H1 (cell line): Measurements from ENCODE around the gene PCNA. TPM values are rescaled to one million over a fixed set of nuclear protein-coding genes. Genes with fewer than 3 reads are reported as not detected.
"Not testable (repeated sequence)": the region's sequence is repeated elsewhere in the genome, so short reads cannot be mapped to it uniquely, and the experiment has no call there.

Source experiments
- CTCF ChIA-PET: fragments of 300-600 bp; sonication (Branson Sonifier 250); formaldehyde crosslinking; loops from one replicate; lab custom pipeline; 2021; ENCODE audit not compliant: partially characterized antibody; lab: Charles Lee
- POLR2A ChIA-PET: fragments of 300-600 bp; sonication (Branson Sonifier 250); formaldehyde crosslinking; loops from one replicate; lab custom pipeline; 2021; ENCODE audit warnings: inconsistent platforms; ENCODE audit not compliant: partially characterized antibody; lab: Charles Lee
- DNase-seq, 2 experiments: peaks; one replicate each; pipeline versions ENCODE4 v3.0.0 to v3.0.0-alpha.2; 2010 to 2022; ENCODE audit warnings: low spot score in 2 of 2, low read depth in 1 of 2, mixed read lengths in 1 of 2
- FAIRE-seq: peaks from 2 replicates; lab custom pipeline; 2011; peaks lifted over from hg19 to GRCh38; lab: Jason Lieb, UNC
- H2AFZ ChIP-seq: 2 replicates; pipeline ENCODE4 v1.8.1; 2012; ENCODE audit warnings: low read length, inconsistent platforms
- H2AK5ac ChIP-seq: 2 replicates; pipeline ENCODE4 v1.6.1; 2013; ENCODE audit warnings: low read depth, low read length
- H2BK120ac ChIP-seq: replicated peaks from 2 replicates; pipeline ENCODE3; 2013; ENCODE audit warnings: low read depth, low read length, inconsistent platforms
- H2BK12ac ChIP-seq: 2 replicates; pipeline ENCODE4 v1.6.1; 2013; ENCODE audit warnings: low read depth, low read length
- H2BK15ac ChIP-seq: 2 replicates; pipeline ENCODE4 v1.6.1; 2013; ENCODE audit warnings: low read length
- H2BK20ac ChIP-seq: 2 replicates; pipeline ENCODE4 v1.6.1; 2013; ENCODE audit warnings: low read length
- H2BK5ac ChIP-seq: 2 replicates; pipeline ENCODE4 v1.6.1; 2013; ENCODE audit warnings: low read depth, low read length
- H3K14ac ChIP-seq: 2 replicates; pipeline ENCODE4 v1.6.1; 2013; ENCODE audit warnings: inconsistent platforms; ENCODE audit not compliant: insufficient read length
- H3K18ac ChIP-seq: 2 replicates; pipeline ENCODE4 v1.6.1; 2013; ENCODE audit warnings: low read length; ENCODE audit errors: extremely low read depth
- H3K23ac ChIP-seq: 2 replicates; pipeline ENCODE4 v1.6.1; 2013; ENCODE audit warnings: inconsistent platforms; ENCODE audit not compliant: insufficient read length
- H3K23me2 ChIP-seq: 2 replicates; pipeline ENCODE4 v1.6.1; 2013; ENCODE audit warnings: low read depth, low read length
- H3K27ac ChIP-seq: 2 replicates; pipeline ENCODE4 v1.6.1; 2011; ENCODE audit warnings: low read depth, low read length, inconsistent platforms
- H3K27me3 ChIP-seq, 4 experiments: replicated peaks in 1 of 4; 1 replicate in 1 of 4; 2 replicates in 3 of 4; pipeline versions ENCODE4 v1.6.1 to v1.8.1; 2011 to 2013; ENCODE audit warnings: low read length in 3 of 4, mild to moderate bottlenecking in 3 of 4, inconsistent platforms in 2 of 4, mixed read lengths in 2 of 4, moderate library complexity in 1 of 4; ENCODE audit not compliant: control insufficient read depth in 3 of 4, insufficient read depth in 3 of 4; ENCODE audit errors: extremely low read depth in 1 of 4
- H3K36me3 ChIP-seq, 4 experiments: 2 replicates each; pipeline versions ENCODE4 v1.6.1 to v1.8.1; 2011 to 2013; ENCODE audit warnings: mild to moderate bottlenecking in 4 of 4, low read length in 3 of 4, moderate library complexity in 2 of 4, control low read depth in 1 of 4, inconsistent platforms in 1 of 4; ENCODE audit not compliant: insufficient read depth in 4 of 4, control insufficient read depth in 2 of 4
- H3K4ac ChIP-seq: replicated peaks from 2 replicates; pipeline ENCODE3; 2013; ENCODE audit warnings: low read length, low read depth, mixed read lengths, inconsistent platforms; ENCODE audit not compliant: insufficient read length
- H3K4me1 ChIP-seq, 4 experiments: replicated peaks in 1 of 4; 1 replicate in 1 of 4; 2 replicates in 3 of 4; pipeline versions ENCODE4 v1.6.1 to v1.8.1; 2011 to 2013; ENCODE audit warnings: low read length in 3 of 4, inconsistent platforms in 2 of 4, mixed read lengths in 1 of 4; ENCODE audit not compliant: insufficient read depth in 4 of 4, control insufficient read depth in 3 of 4
- H3K4me2 ChIP-seq, 2 experiments: 2 replicates each; pipeline versions ENCODE4 v1.6.1 to v1.8.1; 2011 to 2013; ENCODE audit warnings: low read depth in 2 of 2, low read length in 2 of 2, control low read depth in 1 of 2, inconsistent platforms in 1 of 2, mild to moderate bottlenecking in 1 of 2; ENCODE audit not compliant: insufficient read depth in 1 of 2
- H3K4me3 ChIP-seq, 4 experiments: fragments of 200-600, 300-600 bp in 1 of 4; sonication (generic), shearing (Covaris generic), sonication (Bioruptor Twin) in 1 of 4; 2 replicates each; pipeline versions ENCODE4 v1.5.1 to v1.8.1; 2011 to 2016; ENCODE audit warnings: low read length in 4 of 4, low read depth in 3 of 4, control low read depth in 2 of 4, inconsistent platforms in 2 of 4, mild to moderate bottlenecking in 2 of 4, mixed read lengths in 1 of 4, moderate library complexity in 1 of 4; ENCODE audit not compliant: insufficient read depth in 2 of 4; ENCODE audit errors: extremely low read depth in 1 of 4
- H3K56ac ChIP-seq: replicated peaks from 2 replicates; pipeline ENCODE3; 2013; ENCODE audit warnings: low read depth, mild to moderate bottlenecking, mixed read lengths, low read length, inconsistent platforms; ENCODE audit not compliant: insufficient read length
- H3K79me1 ChIP-seq: 2 replicates; pipeline ENCODE4 v1.6.1; 2013; ENCODE audit warnings: low read depth, low read length, control low read depth
- H3K79me2 ChIP-seq, 2 experiments: 2 replicates each; pipeline versions ENCODE4 v1.6.1 to v1.8.1; 2012 to 2013; ENCODE audit warnings: low read length in 2 of 2, mild to moderate bottlenecking in 2 of 2, inconsistent platforms in 1 of 2; ENCODE audit not compliant: insufficient read depth in 2 of 2, control insufficient read depth in 1 of 2
- H3K9ac ChIP-seq, 4 experiments: replicated peaks in 1 of 4; 1 replicate in 1 of 4; 2 replicates in 3 of 4; pipeline versions ENCODE4 v1.6.1 to v1.8.1; 2011 to 2013; ENCODE audit warnings: low read depth in 3 of 4, low read length in 3 of 4, control low read depth in 2 of 4, mild to moderate bottlenecking in 2 of 4, moderate library complexity in 2 of 4, inconsistent platforms in 1 of 4; ENCODE audit errors: extremely low read depth in 1 of 4
- H3K9me3 ChIP-seq, 2 experiments: 2 replicates each; pipeline versions ENCODE4 v1.6.1 to v1.8.1; 2012 to 2013; ENCODE audit warnings: mild to moderate bottlenecking in 2 of 2, moderate library complexity in 2 of 2, control low read depth in 1 of 2, inconsistent platforms in 1 of 2, low read depth in 1 of 2, low read length in 1 of 2, mixed read lengths in 1 of 2; ENCODE audit not compliant: insufficient read depth in 2 of 2
- H4K20me1 ChIP-seq, 2 experiments: replicated peaks in 1 of 2; 2 replicates each; pipeline versions ENCODE3 to v1.8.1; 2011 to 2013; ENCODE audit warnings: inconsistent platforms in 2 of 2, low read length in 2 of 2, mild to moderate bottlenecking in 1 of 2; ENCODE audit not compliant: insufficient read depth in 2 of 2, control insufficient read depth in 1 of 2
- H4K5ac ChIP-seq: 2 replicates; pipeline ENCODE4 v1.6.1; 2013; ENCODE audit warnings: low read length, low read depth, mixed read lengths, inconsistent platforms; ENCODE audit not compliant: insufficient read length
- H4K8ac ChIP-seq: 2 replicates; pipeline ENCODE4 v1.8.0; 2013; ENCODE audit warnings: mild to moderate bottlenecking, moderate library complexity, low read length, inconsistent platforms; ENCODE audit not compliant: insufficient read depth; ENCODE audit errors: extremely low read depth
- H4K91ac ChIP-seq: replicated peaks from 2 replicates; pipeline ENCODE3; 2013; ENCODE audit warnings: low read length, mixed read lengths, inconsistent platforms; ENCODE audit not compliant: insufficient read length
- CTBP2 ChIP-seq: IDR thresholded peaks from 2 replicates; pipeline ENCODE4 v1.7.0; 2011; ENCODE audit warnings: borderline replicate concordance, mild to moderate bottlenecking, moderate library complexity, mixed read lengths, low read length; ENCODE audit not compliant: insufficient read depth, insufficient read length
- EP300 ChIP-seq, 2 experiments: IDR thresholded peaks; 1 replicate in 1 of 2; 2 replicates in 1 of 2; pipeline ENCODE4 v1.6.1; 2011 to 2012; ENCODE audit warnings: low read depth in 2 of 2, low read length in 2 of 2, mild to moderate bottlenecking in 2 of 2, borderline replicate concordance in 1 of 2, inconsistent platforms in 1 of 2, moderate library complexity in 1 of 2
- RNF2 ChIP-seq: fragments of 200-900, 300-1000 bp; sonication (generic); IDR thresholded peaks from 2 replicates; pipeline ENCODE4 v1.7.1; 2016; ENCODE audit warnings: borderline replicate concordance, low read depth, mild to moderate bottlenecking, antibody characterized with exemption, low read length; ENCODE audit not compliant: poor library complexity, severe bottlenecking; ENCODE audit errors: missing control alignments
- WGBS, 2 experiments: shearing (Covaris generic) in 1 of 2; methylation state at CpG; one replicate each; pipeline versions ENCODE4 v1.1.6 to v1.1.7; 2013 to 2015; ENCODE audit warnings: low lambda C conversion rate in 2 of 2, mixed read lengths in 2 of 2, inconsistent platforms in 1 of 2, low coverage in 1 of 2, missing lambda C conversion rate in 1 of 2; ENCODE audit not compliant: insufficient replicate concordance in 2 of 2, insufficient coverage in 1 of 2, insufficient read length in 1 of 2; ENCODE audit errors: extremely low coverage in 1 of 2, missing lambda C conversion rate in 1 of 2; 5-methylcytosine and 5-hydroxymethylcytosine counted together
- polyA plus RNA-seq, 7 experiments: library from polyadenylated mRNA; depleted of rRNA in 3 of 7; stranded (reverse) in 5 of 7; unstranded in 2 of 7; fragments of >200 nt in 5 of 7; fragments of 200-250 nt in 2 of 7; gene quantifications; 1 replicate in 5 of 7; 2 replicates in 1 of 7; 4 replicates in 1 of 7; pipeline versions ENCODE4 v1.2.1 to v1.2.3, GENCODE V29; 2011 to 2013; ENCODE audit warnings: missing spikeins in 2 of 7, mixed read lengths in 2 of 7
- total RNA-seq: library from RNA; stranded (reverse); fragmentation: NEBNext Ultra II Directional; extraction: Animal tissue kit (Norgen Biotek cat#: 25700); gene quantifications from 2 replicates; pipeline ENCODE4 v1.2.1, GENCODE V29; 2021

The PCNA gene
- total and polyA plus RNA-seq, 2 of the 8 experiments (the other 6 are each of a cell fraction or from before 2014, with no cell fraction given): 290 to 737 TPM

DNA sequence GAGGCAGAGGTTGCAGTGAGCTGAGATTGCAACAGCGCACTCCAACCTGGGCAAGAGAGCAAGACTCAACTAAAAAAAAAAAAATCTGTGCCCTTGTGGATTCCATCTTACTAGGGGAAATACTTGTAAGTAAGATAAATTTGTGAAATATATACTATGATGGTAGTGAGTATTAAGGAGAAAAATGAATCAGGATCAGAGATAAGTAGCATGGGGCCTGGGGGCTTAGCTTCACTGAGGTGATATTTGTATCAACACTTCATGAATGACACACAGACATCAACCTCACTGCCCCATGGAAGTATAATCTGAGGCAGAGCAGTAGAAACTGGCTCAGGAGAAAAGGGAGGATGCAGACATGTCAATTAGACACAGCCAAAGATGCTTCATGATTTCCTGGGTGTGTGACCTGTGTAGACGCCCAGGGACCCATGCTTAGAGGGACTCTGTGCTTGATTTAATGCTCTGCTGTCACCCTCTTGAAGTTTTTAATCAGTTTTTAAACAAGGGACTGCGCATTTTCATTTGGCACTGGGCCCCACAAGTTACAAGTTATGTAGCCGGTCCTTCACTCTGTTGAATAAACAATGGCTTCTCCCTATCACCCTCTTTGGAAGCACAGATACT is 41.9 kb downstream of the PCNA start (continued):
- TF ChIP-seq RNF2 (no peak), CTBP2 (no peak), EP300 (IDR thresholded peaks at IDR 0.05; ENCODE audit: borderline replicate concordance in 1 of 2, low read depth in 2 of 2, low read length in 2 of 2) (no peak)

- H2BK120ac ChIP-seq: not testable (repeated sequence)
These were observed 42.8 kb downstream of the PCNA start for GRCh38 chr20:5076913-5077312.

More at GRCh38 chr20:5076913-5077312, 42.8 kb downstream of the PCNA start:
- H3K56ac ChIP-seq, H3K4ac ChIP-seq, H2BK20ac ChIP-seq, FAIRE-seq, H4K8ac ChIP-seq, H3K27ac ChIP-seq, H4K5ac ChIP-seq, H3K79me1 ChIP-seq, H3K23me2 ChIP-seq, H2BK12ac ChIP-seq, H2AFZ ChIP-seq, H2AK5ac ChIP-seq, H2BK5ac ChIP-seq, H3K79me2 ChIP-seq, H3K36me3 ChIP-seq, H3K4me3 ChIP-seq, DNase-seq, H3K23ac ChIP-seq, POLR2A ChIA-PET, H3K4me2 ChIP-seq, H3K14ac ChIP-seq, H4K20me1 ChIP-seq, H4K91ac ChIP-seq, H3K27me3 ChIP-seq, H3K18ac ChIP-seq, H3K9ac ChIP-seq, H3K9me3 ChIP-seq, H3K4me1 ChIP-seq, H2BK15ac ChIP-seq: not testable (repeated sequence)
- CTCF ChIA-PET: interaction anchor here (3.7 kb wide), 1 partner anchor 24 kb away, joined by 11 read pairs; no protein-coding TSS in a partner anchor
- 95% methylated on average over 2 of the region's 2 CpGs; no CpG with 5 or more reads in 1 of the 2 experiments for WGBS, 2 experiments
